ENCODE measurements around the gene CNTNAP2.
A peak's percentile ranks its signal among the peaks of the same experiment; 100 is the strongest.

Gene CNTNAP2

GRCh38 chr7:146387140-146387539 is 270.5 kb downstream of the CNTNAP2 start:
- Histone ChIP-seq H3K4me1 (ENCODE audit: insufficient read depth, low read length) (no peaks in the 10 kb centered on the region), H3K4me3 (ENCODE audit: low read length) (no peak overlapping the region), H3K36me3 (ENCODE audit: insufficient read depth, low read depth, low read length) (no peaks in the 10 kb centered on the region), H3K9me3 (ENCODE audit: insufficient read depth, low read depth, low read length) (no peaks in the 10 kb centered on the region), H3K27ac (ENCODE audit: low read length) (no peak overlapping the region), H3K27me3 (ENCODE audit: insufficient read depth, low read length) (no peaks in the 10 kb centered on the region), H3K9ac (ENCODE audit: low read depth, low read length) (no peak overlapping the region)

GRCh38 chr7:146388928-146389327 is 272.3 kb downstream of the CNTNAP2 start:
- Histone ChIP-seq H3K4me3 (ENCODE audit: low read length) (no peak overlapping the region), H3K9ac (ENCODE audit: low read depth, low read length) (no peak overlapping the region), H3K36me3 (ENCODE audit: insufficient read depth, low read depth, low read length) (no peaks in the 10 kb centered on the region), H3K27me3 (ENCODE audit: insufficient read depth, low read length) (no peaks in the 10 kb centered on the region), H3K9me3 (ENCODE audit: insufficient read depth, low read depth, low read length) (no peaks in the 10 kb centered on the region), H3K27ac (ENCODE audit: low read length) (no peak overlapping the region), H3K4me1 (ENCODE audit: insufficient read depth, low read length) (no peaks in the 10 kb centered on the region)

- Histone ChIP-seq H3K9me3 (ENCODE audit: insufficient read depth, low read depth, low read length) (no peaks in the 10 kb centered on the region), H3K36me3 (ENCODE audit: insufficient read depth, low read depth, low read length) (no peaks in the 10 kb centered on the region), H3K27me3 (ENCODE audit: insufficient read depth, low read length) (no peaks in the 10 kb centered on the region), H3K4me3 (ENCODE audit: low read length) (no peak overlapping the region), H3K9ac (ENCODE audit: low read depth, low read length) (no peak overlapping the region), H3K4me1 (ENCODE audit: insufficient read depth, low read length) (no peaks in the 10 kb centered on the region), H3K27ac (ENCODE audit: low read length) (no peak overlapping the region)
Observed at GRCh38 chr7:146393346-146393745, 276.7 kb downstream of the CNTNAP2 start.

- Histone ChIP-seq H3K27ac (ENCODE audit: low read length) (no peak overlapping the region), H3K9me3 (ENCODE audit: insufficient read depth, low read depth, low read length) (no peaks in the 10 kb centered on the region)
Observed at GRCh38 chr7:146397141-146397540, 280.5 kb downstream of the CNTNAP2 start.

GRCh38 chr7:146401939-146402338 is 285.3 kb downstream of the CNTNAP2 start:
- H3K9ac ChIP-seq (ENCODE audit: low read depth, low read length), result no peak overlapping the region
- H3K27ac ChIP-seq (ENCODE audit: low read length), result no peak overlapping the region
- no peaks in the 10 kb centered on the region for H3K9me3 ChIP-seq (ENCODE audit: insufficient read depth, low read depth, low read length)
- H3K4me1 ChIP-seq (ENCODE audit: insufficient read depth, low read length), result no peaks in the 10 kb centered on the region
- no peaks in the 10 kb centered on the region for H3K36me3 ChIP-seq (ENCODE audit: insufficient read depth, low read depth, low read length)
- no peaks in the 10 kb centered on the region for H3K27me3 ChIP-seq (ENCODE audit: insufficient read depth, low read length)
- H3K4me3 ChIP-seq (ENCODE audit: low read length), result no peak overlapping the region

More at GRCh38 chr7:146397141-146397540, 280.5 kb downstream of the CNTNAP2 start:
- Histone ChIP-seq H3K9ac (ENCODE audit: low read depth, low read length) (no peak overlapping the region), H3K36me3 (ENCODE audit: insufficient read depth, low read depth, low read length) (no peaks in the 10 kb centered on the region), H3K4me3 (ENCODE audit: low read length) (no peak overlapping the region), H3K27me3 (ENCODE audit: insufficient read depth, low read length) (no peaks in the 10 kb centered on the region), H3K4me1 (ENCODE audit: insufficient read depth, low read length) (no peaks in the 10 kb centered on the region)

GRCh38 chr7:146405737-146406136 is 289.1 kb downstream of the CNTNAP2 start:
- no peak overlapping the region for H3K9ac ChIP-seq (ENCODE audit: low read depth, low read length)
- H3K9me3 ChIP-seq (ENCODE audit: insufficient read depth, low read depth, low read length), result no peaks in the 10 kb centered on the region
- no peak overlapping the region for H3K4me3 ChIP-seq (ENCODE audit: low read length)
- H3K36me3 ChIP-seq (ENCODE audit: insufficient read depth, low read depth, low read length), result no peaks in the 10 kb centered on the region
- no peaks in the 10 kb centered on the region for H3K27me3 ChIP-seq (ENCODE audit: insufficient read depth, low read length)
- H3K4me1 ChIP-seq (ENCODE audit: insufficient read depth, low read length), result no peaks in the 10 kb centered on the region
- H3K27ac ChIP-seq (ENCODE audit: low read length), result no peak overlapping the region

- Histone ChIP-seq H3K27ac (ENCODE audit: low read length) (no peak overlapping the region), H3K27me3 (ENCODE audit: insufficient read depth, low read length) (no peaks in the 10 kb centered on the region), H3K4me3 (ENCODE audit: low read length) (no peak overlapping the region), H3K36me3 (ENCODE audit: insufficient read depth, low read depth, low read length) (no peaks in the 10 kb centered on the region), H3K9me3 (ENCODE audit: insufficient read depth, low read depth, low read length) (no peaks in the 10 kb centered on the region), H3K9ac (ENCODE audit: low read depth, low read length) (no peak overlapping the region), H3K4me1 (ENCODE audit: insufficient read depth, low read length) (peaks cover 32% of the 10 kb centered on the region; the same call in 1 of the 2 replicates)
Observed at GRCh38 chr7:146411975-146412374, 295.4 kb downstream of the CNTNAP2 start.

- Histone ChIP-seq H3K36me3 (ENCODE audit: insufficient read depth, low read depth, low read length) (no peaks in the 10 kb centered on the region), H3K4me1 (ENCODE audit: insufficient read depth, low read length) (peaks cover 32% of the 10 kb centered on the region; the same call in 1 of the 2 replicates), H3K4me3 (ENCODE audit: low read length) (no peak overlapping the region), H3K9me3 (ENCODE audit: insufficient read depth, low read depth, low read length) (no peaks in the 10 kb centered on the region), H3K27me3 (ENCODE audit: insufficient read depth, low read length) (no peaks in the 10 kb centered on the region), H3K27ac (ENCODE audit: low read length) (no peak overlapping the region), H3K9ac (ENCODE audit: low read depth, low read length) (no peak overlapping the region)
Observed at GRCh38 chr7:146412781-146413180, 296.2 kb downstream of the CNTNAP2 start.

- Histone ChIP-seq H3K4me1 (ENCODE audit: insufficient read depth, low read length) (peaks cover 32% of the 10 kb centered on the region; the same call in 1 of the 2 replicates), H3K9ac (ENCODE audit: low read depth, low read length) (no peak overlapping the region; the same call in 1 of the 2 replicates), H3K27me3 (ENCODE audit: insufficient read depth, low read length) (no peaks in the 10 kb centered on the region), H3K36me3 (ENCODE audit: insufficient read depth, low read depth, low read length) (no peaks in the 10 kb centered on the region), H3K9me3 (ENCODE audit: insufficient read depth, low read depth, low read length) (no peaks in the 10 kb centered on the region), H3K4me3 (ENCODE audit: low read length) (peak overlapping the region; percentile 34; the same call in 1 of the 2 replicates), H3K27ac (ENCODE audit: low read length) (no peak overlapping the region)
Observed at GRCh38 chr7:146414373-146414772, 297.8 kb downstream of the CNTNAP2 start.

GRCh38 chr7:146414937-146415336 is 298.3 kb downstream of the CNTNAP2 start:
- Histone ChIP-seq H3K27ac (ENCODE audit: low read length) (no peak overlapping the region), H3K4me3 (ENCODE audit: low read length) (peak overlapping the region; percentile 34; the same call in 1 of the 2 replicates), H3K9me3 (ENCODE audit: insufficient read depth, low read depth, low read length) (no peaks in the 10 kb centered on the region), H3K36me3 (ENCODE audit: insufficient read depth, low read depth, low read length) (no peaks in the 10 kb centered on the region), H3K9ac (ENCODE audit: low read depth, low read length) (0 out of 2 replicates have a peak overlapping the region, but pooled peaks have one; percentile 8), H3K4me1 (ENCODE audit: insufficient read depth, low read length) (peaks cover 32% of the 10 kb centered on the region; the same call in 1 of the 2 replicates), H3K27me3 (ENCODE audit: insufficient read depth, low read length) (no peaks in the 10 kb centered on the region)

- Histone ChIP-seq H3K9me3 (ENCODE audit: insufficient read depth, low read depth, low read length) (no peaks in the 10 kb centered on the region; the same call in 1 of the 2 replicates), H3K36me3 (ENCODE audit: insufficient read depth, low read depth, low read length) (no peaks in the 10 kb centered on the region), H3K27ac (ENCODE audit: low read length) (no peak overlapping the region)
Observed at GRCh38 chr7:146417176-146417575, 300.6 kb downstream of the CNTNAP2 start.

GRCh38 chr7:146423446-146423845 is 306.8 kb downstream of the CNTNAP2 start:
- Histone ChIP-seq H3K27ac (ENCODE audit: low read length) (no peak overlapping the region), H3K4me1 (ENCODE audit: insufficient read depth, low read length) (no peaks in the 10 kb centered on the region), H3K9me3 (ENCODE audit: insufficient read depth, low read depth, low read length) (no peaks in the 10 kb centered on the region; the same call in 1 of the 2 replicates), H3K9ac (ENCODE audit: low read depth, low read length) (no peak overlapping the region), H3K27me3 (ENCODE audit: insufficient read depth, low read length) (no peaks in the 10 kb centered on the region), H3K36me3 (ENCODE audit: insufficient read depth, low read depth, low read length) (no peaks in the 10 kb centered on the region), H3K4me3 (ENCODE audit: low read length) (no peak overlapping the region)

More at GRCh38 chr7:146417176-146417575, 300.6 kb downstream of the CNTNAP2 start:
- H3K9ac ChIP-seq (ENCODE audit: low read depth, low read length), result no peak overlapping the region
- H3K4me3 ChIP-seq (ENCODE audit: low read length), result no peak overlapping the region
- peaks cover 30% of the 10 kb centered on the region; the same call in 1 of the 2 replicates for H3K4me1 ChIP-seq (ENCODE audit: insufficient read depth, low read length)
- no peaks in the 10 kb centered on the region for H3K27me3 ChIP-seq (ENCODE audit: insufficient read depth, low read length)
